Calu3 (cell line): ENCODE results near the gene ITGB2. TPM values are rescaled to one million over a fixed set of nuclear protein-coding genes. Genes with fewer than 3 reads are reported as not detected.

Source experiments
- BruUV-seq: library from RNA; stranded (reverse); fragments of 400-500 nt; replicated peaks from 2 replicates; lab custom pipeline; 2021; lab: Mats Ljungman, UMichigan
- CTCF ChIA-PET: fragments of 300-600 bp; sonication (Branson Sonifier 250); formaldehyde crosslinking; loops from one replicate; lab custom pipeline; 2022; ENCODE audit warnings: antibody characterized with exemption; lab: Charles Lee
- DNase-seq: peaks from one replicate; pipeline ENCODE4 v3.0.0; 2022
- H3K27ac Mint-ChIP-seq: one replicate; pipeline ENCODE4 v1.8.0; 2022; ENCODE audit warnings: mixed read lengths; ENCODE audit not compliant: unreplicated experiment
- H3K27me3 Mint-ChIP-seq: one replicate; pipeline ENCODE4 v1.8.0; 2022; ENCODE audit warnings: mixed read lengths; ENCODE audit not compliant: unreplicated experiment
- H3K36me3 Mint-ChIP-seq: one replicate; pipeline ENCODE4 v1.8.0; 2022; ENCODE audit warnings: mild to moderate bottlenecking, moderate library complexity, mixed read lengths; ENCODE audit not compliant: insufficient read depth, unreplicated experiment
- H3K4me1 Mint-ChIP-seq: one replicate; pipeline ENCODE4 v1.8.0; 2022; ENCODE audit warnings: mild to moderate bottlenecking, low read depth, mixed read lengths; ENCODE audit not compliant: unreplicated experiment
- H3K4me3 Mint-ChIP-seq: one replicate; pipeline ENCODE4 v1.8.0; 2022; ENCODE audit warnings: mild to moderate bottlenecking, low read depth, moderate library complexity, mixed read lengths; ENCODE audit not compliant: unreplicated experiment
- H3K9me3 Mint-ChIP-seq: one replicate; pipeline ENCODE4 v1.8.0; 2022; ENCODE audit warnings: low read depth, mixed read lengths; ENCODE audit not compliant: unreplicated experiment
- CTCF ChIP-seq: fragments of 200-600 bp; IDR thresholded peaks from one replicate; pipeline ENCODE4 v1.8.0; 2022; ENCODE audit warnings: antibody characterized with exemption; ENCODE audit not compliant: unreplicated experiment
- intact Hi-C: fragments of 100-400 bp; cut with micrococcal nuclease; formaldehyde crosslinking; loops from one replicate; pipeline ENCODE4 v1.10.0; 2022; ENCODE audit not compliant: unreplicated experiment
- total RNA-seq: library from RNA; stranded (reverse); gene quantifications from 2 replicates; pipeline ENCODE4 v1.2.3, GENCODE V29; 2022

Gene ITGB2
- total RNA-seq, 1 experiment from 2014 or later, result 0.42 TPM

DNA sequence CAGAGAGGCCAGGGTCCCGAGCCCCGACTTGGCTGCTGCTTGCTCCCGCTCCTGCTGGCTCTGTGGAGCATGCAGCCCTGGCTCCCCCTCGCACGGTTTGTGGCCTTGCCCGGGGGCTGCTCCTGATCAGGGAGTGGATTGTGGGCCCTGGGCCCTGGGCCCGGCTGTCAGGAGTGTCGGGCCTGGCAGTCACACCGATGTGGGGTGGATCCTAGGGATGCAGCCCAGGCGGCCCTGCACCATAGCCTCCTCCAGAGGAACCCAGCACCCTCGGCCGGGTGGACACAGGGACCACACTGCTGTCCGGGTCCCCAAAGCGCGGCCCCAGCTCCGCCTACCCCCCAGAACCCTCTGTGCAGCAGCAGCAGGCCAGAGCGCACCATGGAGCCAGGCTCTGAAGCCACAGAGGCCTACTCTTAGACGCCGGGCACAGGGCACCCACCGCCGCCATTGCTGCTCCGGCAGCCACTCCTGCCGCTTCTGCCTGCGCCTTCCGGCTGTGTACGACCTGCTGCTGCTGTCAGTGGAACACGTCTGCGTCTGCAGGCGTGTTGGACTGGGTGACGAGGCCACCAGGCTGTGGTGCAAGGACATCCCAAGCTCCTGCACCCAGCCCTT lies 28.6 kb upstream of the ITGB2 start:
- no peak overlapping the region for H3K4me3 Mint-ChIP-seq
- H3K9me3 Mint-ChIP-seq, result no peaks in the 10 kb centered on the region
- no peaks in the 10 kb centered on the region for H3K4me1 Mint-ChIP-seq
- CTCF ChIA-PET, result interaction anchor here (0.7 to 1.4 kb wide), 6 partner anchors 180 to 434 kb away, joined by 3 to 33 read pairs (median 8); no protein-coding TSS in a partner anchor
- no peak overlapping the region for H3K27ac Mint-ChIP-seq
- DNase-seq, result no peak
- no peak for TF ChIP-seq CTCF
- no TSS peak for BruUV-seq
- peaks cover 5% of the 10 kb centered on the region for H3K36me3 Mint-ChIP-seq
- intact Hi-C loops, result loop anchor here (2.0 kb wide), 1 partner anchor 180 kb away; no protein-coding TSS in a partner anchor
- no peaks in the 10 kb centered on the region for H3K27me3 Mint-ChIP-seq

- BruUV-seq, result no TSS peak
- intact Hi-C loops, result loop anchor here (2.0 kb wide), 1 partner anchor 180 kb away; no protein-coding TSS in a partner anchor
- Mint-ChIP-seq H3K4me3 (no peak overlapping the region), H3K27me3 (no peaks in the 10 kb centered on the region), H3K9me3 (no peaks in the 10 kb centered on the region), H3K27ac (no peak overlapping the region), H3K4me1 (no peaks in the 10 kb centered on the region), H3K36me3 (peaks cover under 1% of the 10 kb centered on the region)
- CTCF ChIA-PET, result interaction anchor here (0.7 to 1.1 kb wide), 3 partner anchors 180 to 192 kb away, joined by 3 to 7 read pairs (median 4); no protein-coding TSS in a partner anchor
- TF ChIP-seq CTCF, result no peak
- DNase-seq, result no peak
These were observed 27.9 kb upstream of the ITGB2 start for GRCh38 chr21:44948426-44949120.

GRCh38 chr21:44947930-44948331 lies 27.2 kb upstream of the ITGB2 start:
- TF ChIP-seq CTCF, result no peak
- Mint-ChIP-seq H3K9me3 (no peaks in the 10 kb centered on the region), H3K27me3 (no peaks in the 10 kb centered on the region), H3K36me3 (no peaks in the 10 kb centered on the region), H3K4me1 (no peaks in the 10 kb centered on the region), H3K27ac (no peak overlapping the region), H3K4me3 (no peak overlapping the region)
- DNase-seq, result no peak
- intact Hi-C loops, result loop anchor here (2.0 kb wide), 1 partner anchor 181 kb away; no protein-coding TSS in a partner anchor
- no TSS peak for BruUV-seq
- CTCF ChIA-PET, result interaction anchor here (0.7 to 1.3 kb wide), 3 partner anchors 189 to 193 kb away, joined by 4 to 7 read pairs (median 4); no protein-coding TSS in a partner anchor

DNA sequence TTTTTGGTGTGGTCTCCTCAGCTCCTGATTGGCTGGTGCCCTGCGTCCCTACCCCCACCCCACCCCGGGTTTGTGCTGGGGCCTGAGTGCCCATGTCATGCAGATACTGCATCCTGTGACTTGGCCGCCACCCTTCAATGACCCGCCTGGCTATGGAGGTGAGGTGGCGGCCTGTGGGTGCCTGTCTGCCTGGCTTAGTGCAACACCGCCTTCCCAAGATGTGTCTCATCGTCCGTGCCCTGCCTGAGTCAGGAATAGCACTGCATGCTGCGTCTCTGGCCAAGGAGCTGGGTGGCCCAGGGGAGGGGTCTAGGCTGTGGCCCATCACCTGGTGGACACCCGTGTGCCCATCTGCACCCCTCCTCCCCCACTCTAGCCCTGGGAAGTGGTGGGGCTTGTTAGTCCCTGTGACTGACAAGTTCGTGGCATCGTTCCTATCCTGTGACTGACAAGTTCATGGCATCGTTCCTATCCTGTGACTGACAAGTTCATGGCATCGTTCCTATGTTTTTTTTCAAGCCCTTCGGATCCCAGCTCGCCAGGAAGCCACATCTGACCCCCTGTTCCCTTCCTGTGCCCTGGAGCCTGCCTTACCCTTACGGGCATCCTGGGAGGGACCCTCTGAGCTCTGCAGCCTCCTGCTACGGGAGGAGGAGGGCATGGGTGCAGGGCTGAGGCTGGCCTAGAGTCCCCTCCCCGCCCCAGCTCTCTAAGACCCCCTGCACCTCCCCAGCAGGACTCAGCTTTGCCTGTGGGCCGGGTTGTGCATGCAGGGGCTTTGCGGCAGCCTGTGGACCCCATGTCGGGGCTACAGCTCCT lies 26.6 kb upstream of the ITGB2 start:
- intact Hi-C loops, result no loop called here
- TF ChIP-seq CTCF, result no peak
- no peaks in the 10 kb centered on the region for H3K36me3 Mint-ChIP-seq
- DNase-seq, result no peak
- H3K9me3 Mint-ChIP-seq, result no peaks in the 10 kb centered on the region
- no TSS peak for BruUV-seq
- no peak overlapping the region for H3K4me3 Mint-ChIP-seq
- no peak overlapping the region for H3K27ac Mint-ChIP-seq
- H3K27me3 Mint-ChIP-seq, result no peaks in the 10 kb centered on the region
- CTCF ChIA-PET, result interaction anchor here (1.1 to 1.3 kb wide), 2 partner anchors 190 to 193 kb away, joined by 4 to 7 read pairs; no protein-coding TSS in a partner anchor
- peaks cover 3% of the 10 kb centered on the region for H3K4me1 Mint-ChIP-seq
